Activated effector memory CD4-positive, alpha-beta T cell treated with Interleukin-2 at 50 U/mL for 16 hours (primary cell): Measurements from ENCODE around the gene SLC16A6.
"Not testable (repeated sequence)": the region's sequence is repeated elsewhere in the genome, so short reads cannot be mapped to it uniquely, and the experiment has no call there.

Source experiments
- DNase-seq: peaks from one replicate; pipeline ENCODE4 v3.0.0-alpha.2; 2020

SLC16A6 gene

GRCh38 chr17:68309066-68309670, 18.2 kb upstream of the SLC16A6 start:
- not testable (repeated sequence) for DNase-seq

- DNase-seq: not testable (repeated sequence)
Observed at GRCh38 chr17:68308486-68308885, 17.6 kb upstream of the SLC16A6 start.

GRCh38 chr17:68307443-68307842, 16.5 kb upstream of the SLC16A6 start:
- DNase-seq: no peak

GRCh38 chr17:68306819-68307218, 15.9 kb upstream of the SLC16A6 start:
- DNase-seq: no peak

- DNase-seq: no peak
Observed at GRCh38 chr17:68305142-68305541, 14.2 kb upstream of the SLC16A6 start.

GRCh38 chr17:68304706-68305105, 13.8 kb upstream of the SLC16A6 start:
- no peak for DNase-seq

- DNase-seq: no peak
Observed at GRCh38 chr17:68302666-68303065, 11.7 kb upstream of the SLC16A6 start.

GRCh38 chr17:68302066-68302564, 11.2 kb upstream of the SLC16A6 start:
- DNase-seq: no peak

- no peak for DNase-seq
Observed at GRCh38 chr17:68301438-68301959, 10.6 kb upstream of the SLC16A6 start.

- no peak for DNase-seq
Observed at GRCh38 chr17:68299817-68300216, 8.9 kb upstream of the SLC16A6 start.

GRCh38 chr17:68298601-68299000, 7.7 kb upstream of the SLC16A6 start:
- no peak for DNase-seq

- DNase-seq: no peak
Observed at GRCh38 chr17:68297195-68297594, 6.3 kb upstream of the SLC16A6 start.

- peak; percentile 46 for DNase-seq
Observed at GRCh38 chr17:68296217-68297191, 5.6 kb upstream of the SLC16A6 start.

- DNase-seq: no peak
Observed at GRCh38 chr17:68295086-68295485, 4.2 kb upstream of the SLC16A6 start.

- DNase-seq: no peak
Observed at GRCh38 chr17:68294617-68295016, 3.7 kb upstream of the SLC16A6 start.

- DNase-seq: no peak
Observed at GRCh38 chr17:68294196-68294555, 3.2 kb upstream of the SLC16A6 start.

GRCh38 chr17:68293490-68294195, 2.7 kb upstream of the SLC16A6 start:
- no peak for DNase-seq

GRCh38 chr17:68292689-68293040, 1.7 kb upstream of the SLC16A6 start:
- DNase-seq: no peak

- peak; percentile 94 for DNase-seq
Observed at GRCh38 chr17:68291836-68292688, 1.1 kb upstream of the SLC16A6 start.

- peak; percentile 53 for DNase-seq
Observed at GRCh38 chr17:68290268-68290954, 516 bp downstream of the SLC16A6 start.

- DNase-seq: no peak
Observed at GRCh38 chr17:68289936-68290267, 1.0 kb downstream of the SLC16A6 start.

GRCh38 chr17:68289473-68289872, 1.5 kb downstream of the SLC16A6 start:
- no peak for DNase-seq
